Activated CD4-positive, alpha-beta T cell treated with anti-CD3 and anti-CD28 coated beads, Interleukin-2, amount 50 U/mL, for 24 hours (primary cell): ENCODE measurements around the gene KPNA2.
"Not testable (repeated sequence)": the region's sequence is repeated elsewhere in the genome, so short reads cannot be mapped to it uniquely, and the experiment has no call there.

Experiments used
- DNase-seq, 2 donors: peaks; one replicate each; pipeline ENCODE4 v3.0.0-alpha.2; 2020; ENCODE audit warnings: low read depth in 1 of 2, low spot score in 1 of 2

KPNA2 gene

GRCh38 chr17:68019675-68020408 lies 15.7 kb upstream of the KPNA2 start:
- peak; percentile 98 to 100 for DNase-seq

GRCh38 chr17:68020409-68020756 lies 15.2 kb upstream of the KPNA2 start:
- DNase-seq = no peak

- not testable (repeated sequence) for DNase-seq
Measured at GRCh38 chr17:68020791-68021190, 14.7 kb upstream of the KPNA2 start.

- no peak for DNase-seq
Measured at GRCh38 chr17:68021963-68022362, 13.6 kb upstream of the KPNA2 start.

GRCh38 chr17:68022547-68022946 lies 13.0 kb upstream of the KPNA2 start:
- DNase-seq = not testable (repeated sequence)

- no peak for DNase-seq
Measured at GRCh38 chr17:68029512-68030215, 5.9 kb upstream of the KPNA2 start.

GRCh38 chr17:68033636-68034451 lies 1.7 kb upstream of the KPNA2 start:
- no peak for DNase-seq

GRCh38 chr17:68034452-68034776 lies 1.1 kb upstream of the KPNA2 start:
- no peak for DNase-seq

GRCh38 chr17:68035131-68035522 lies 408 bp upstream of the KPNA2 start:
- DNase-seq = peak; percentile 71 to 88

- DNase-seq = no peak
Measured at GRCh38 chr17:68036304-68037147, 991 bp downstream of the KPNA2 start.

GRCh38 chr17:68047153-68047846 lies 11.8 kb downstream of the KPNA2 start:
- no peak for DNase-seq

GRCh38 chr17:68047890-68048542 lies 12.5 kb downstream of the KPNA2 start:
- not testable (repeated sequence) for DNase-seq

- no peak for DNase-seq
Measured at GRCh38 chr17:68048996-68049395, 13.5 kb downstream of the KPNA2 start.

GRCh38 chr17:68049812-68050437 lies 14.4 kb downstream of the KPNA2 start:
- DNase-seq = not testable (repeated sequence)

- DNase-seq = not testable (repeated sequence)
Measured at GRCh38 chr17:68051321-68052312, 16.1 kb downstream of the KPNA2 start.

GRCh38 chr17:68052810-68053209 lies 17.3 kb downstream of the KPNA2 start:
- DNase-seq = no peak

- no peak for DNase-seq
Measured at GRCh38 chr17:68053231-68054013, 17.9 kb downstream of the KPNA2 start.
